Spleen (tissue), 11 donors: Measurements from ENCODE around the gene LEF1. TPM values are rescaled to one million over a fixed set of nuclear protein-coding genes. Genes with fewer than 3 reads are reported as not detected.

Experiments
- DNase-seq: peaks from one replicate; pipeline ENCODE4 v3.0.0-alpha.2; 2020
- H3K27ac ChIP-seq, 8 donors: fragments of 200-600 bp; sonication (generic) in 7 of 8; 1 replicate in 4 of 8; 2 replicates in 4 of 8; pipeline versions ENCODE4 v1.5.0 to v1.8.0; 2016 to 2021; ENCODE audit warnings: inconsistent platforms in 4 of 8, mild to moderate bottlenecking in 4 of 8, moderate library complexity in 1 of 8
- H3K27me3 ChIP-seq, 7 donors: fragments of 200-600 bp; sonication (generic) in 6 of 7; replicated peaks in 1 of 7; 1 replicate in 4 of 7; 2 replicates in 3 of 7; pipeline versions ENCODE4 v1.5.0 to v1.8.0; 2016 to 2021; ENCODE audit warnings: inconsistent platforms in 3 of 7, mild to moderate bottlenecking in 1 of 7
- H3K36me3 ChIP-seq, 6 donors: fragments of 200-600 bp; sonication (generic) in 5 of 6; 1 replicate in 4 of 6; 2 replicates in 2 of 6; pipeline versions ENCODE4 v1.5.0 to v1.8.0; 2016 to 2021; ENCODE audit warnings: inconsistent platforms in 2 of 6
- H3K4me1 ChIP-seq, 6 donors: fragments of 200-600 bp; sonication (generic) in 5 of 6; 1 replicate in 3 of 6; 2 replicates in 3 of 6; pipeline versions ENCODE4 v1.5.0 to v1.8.0; 2016 to 2021; ENCODE audit warnings: inconsistent platforms in 3 of 6
- H3K4me3 ChIP-seq, 8 donors: fragments of 200-600 bp; sonication (generic) in 7 of 8; 1 replicate in 4 of 8; 2 replicates in 4 of 8; pipeline versions ENCODE4 v1.5.0 to v1.8.0; 2016 to 2021; ENCODE audit warnings: inconsistent platforms in 4 of 8, mild to moderate bottlenecking in 4 of 8, moderate library complexity in 2 of 8
- H3K9me3 ChIP-seq, 8 donors: fragments of 200-600 bp; sonication (generic) in 7 of 8; 1 replicate in 4 of 8; 2 replicates in 4 of 8; pipeline versions ENCODE4 v1.5.0 to v1.8.0; 2016 to 2021; ENCODE audit warnings: inconsistent platforms in 4 of 8
- POLR2A ChIP-seq, 3 donors: fragments of 450-650 bp; IDR thresholded peaks; one replicate each; pipeline ENCODE4 v1.5.1; 2017; ENCODE audit warnings: antibody characterized with exemption in 3 of 3, mild to moderate bottlenecking in 1 of 3
- POLR2AphosphoS5 ChIP-seq, 3 donors: sonication (generic); formaldehyde crosslinking; IDR thresholded peaks; one replicate each; pipeline ENCODE4 v1.5.1; 2017; ENCODE audit warnings: antibody characterized with exemption in 3 of 3
- WGBS, 5 donors: extraction: QIAGEN DNeasy Blood & Tissue Kit in 3 of 5; methylation state at CpG; one replicate each; pipeline versions ENCODE4 v1.1.5 to v1.1.7; 2013 to 2018; 5-methylcytosine and 5-hydroxymethylcytosine counted together
- intact Hi-C: fragments of 100-400 bp; cut with DNase I; formaldehyde crosslinking; loops from one replicate; pipeline ENCODE4 v1.15.0; 2023; ENCODE audit warnings: low total_unique reads
- polyA plus RNA-seq, 3 donors: library from polyadenylated mRNA; stranded (reverse); fragments of 200-250 nt; gene quantifications; one replicate each; pipeline ENCODE4 v1.2.1, GENCODE V29; 2013
- total RNA-seq, 7 donors: library from RNA; depleted of rRNA in 3 of 7; stranded (reverse); fragments of >200 nt in 3 of 7; fragmentation: NEBNext Ultra II Directional in 4 of 7; extraction: Animal tissue kit (Norgen Biotek cat#: 25700) in 4 of 7; gene quantifications; one replicate each; pipeline versions ENCODE4 v1.1.0 to v1.2.1, GENCODE V29; 2016 to 2021
- TF ChIP-seq, protein P1 (sequence below), 11 experiments: fragments of 200-600 bp in 7 of 11; fragments of 450-650 bp in 4 of 11; sonication (generic) in 4 of 11; IDR thresholded peaks in 8 of 11; conservative IDR thresholded peaks in 3 of 11; 1 replicate in 7 of 11; 2 replicates in 4 of 11; pipeline versions ENCODE4 v1.4.0 to v1.8.0; 2016 to 2021; ENCODE audit warnings: antibody characterized with exemption in 11 of 11, inconsistent platforms in 4 of 11, mild to moderate bottlenecking in 1 of 11
- donor health status: healthy with polysubstance abuse.
- donor health status: DM: no; HTN: no; CAD: no; lungs with moderate emphysema.
- donor health status: DM: no; HTN: no; CAD: no.
- donor health status: Bipolar disorder and iron deficiency.
- donor health status: healthy.
- donor health status: DM: no; HTN: no; CAD: no.
- donor health status: DM: yes; HTN: yes; CAD: no.

Gene LEF1
- total and polyA plus RNA-seq, 10 donors = 7.8 to 55.4 (median 33.9) TPM

DNA sequence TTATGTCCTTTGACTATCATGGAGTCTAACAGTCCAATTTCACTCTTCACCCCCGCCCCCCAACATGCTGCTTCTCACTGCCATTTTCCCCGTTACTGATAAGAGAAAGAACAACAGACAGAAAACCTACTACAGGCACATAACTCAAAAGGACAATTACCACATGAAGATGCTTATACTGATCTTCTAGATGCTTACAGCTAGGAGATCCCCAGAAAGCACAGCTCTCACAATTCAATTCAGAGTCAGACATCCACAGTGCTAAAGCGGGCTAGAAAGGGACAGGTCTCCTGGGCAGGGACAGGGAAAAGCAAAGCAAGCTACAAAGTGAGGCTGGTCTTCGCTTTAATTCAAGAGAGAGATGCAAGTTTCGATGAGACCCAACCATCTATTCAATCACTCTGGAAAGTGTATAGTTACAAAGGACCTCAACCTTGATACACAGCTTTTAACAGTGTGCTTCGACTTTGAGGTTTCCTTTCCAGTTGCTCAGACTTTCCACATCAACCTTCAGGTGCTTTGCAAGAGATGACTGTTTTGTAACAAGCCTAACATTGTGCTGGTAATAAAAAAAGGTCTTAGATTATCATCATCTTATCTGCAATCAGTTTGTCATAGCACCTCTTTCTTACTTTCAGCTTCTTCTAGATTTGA lies 60.9 kb downstream of the LEF1 start:
- no peaks in the 10 kb centered on the region for H3K9me3 ChIP-seq
- H3K36me3 ChIP-seq = no peaks in the 10 kb centered on the region
- TF ChIP-seq POLR2A (IDR thresholded peaks at IDR 0.05) (no peak), POLR2AphosphoS5 (IDR thresholded peaks at IDR 0.05) (no peak)
- TF ChIP-seq, protein P1, sequence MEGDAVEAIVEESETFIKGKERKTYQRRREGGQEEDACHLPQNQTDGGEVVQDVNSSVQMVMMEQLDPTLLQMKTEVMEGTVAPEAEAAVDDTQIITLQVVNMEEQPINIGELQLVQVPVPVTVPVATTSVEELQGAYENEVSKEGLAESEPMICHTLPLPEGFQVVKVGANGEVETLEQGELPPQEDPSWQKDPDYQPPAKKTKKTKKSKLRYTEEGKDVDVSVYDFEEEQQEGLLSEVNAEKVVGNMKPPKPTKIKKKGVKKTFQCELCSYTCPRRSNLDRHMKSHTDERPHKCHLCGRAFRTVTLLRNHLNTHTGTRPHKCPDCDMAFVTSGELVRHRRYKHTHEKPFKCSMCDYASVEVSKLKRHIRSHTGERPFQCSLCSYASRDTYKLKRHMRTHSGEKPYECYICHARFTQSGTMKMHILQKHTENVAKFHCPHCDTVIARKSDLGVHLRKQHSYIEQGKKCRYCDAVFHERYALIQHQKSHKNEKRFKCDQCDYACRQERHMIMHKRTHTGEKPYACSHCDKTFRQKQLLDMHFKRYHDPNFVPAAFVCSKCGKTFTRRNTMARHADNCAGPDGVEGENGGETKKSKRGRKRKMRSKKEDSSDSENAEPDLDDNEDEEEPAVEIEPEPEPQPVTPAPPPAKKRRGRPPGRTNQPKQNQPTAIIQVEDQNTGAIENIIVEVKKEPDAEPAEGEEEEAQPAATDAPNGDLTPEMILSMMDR (IDR thresholded peaks at IDR 0.05 in 8 of 11, conservative IDR thresholded peaks at IDR 0.05 in 3 of 11) = no peak
- H3K4me3 ChIP-seq = no peak overlapping the region
- H3K27me3 ChIP-seq = no peaks in the 10 kb centered on the region
- peak overlapping the region in 2 of 8 donors; percentile 19 to 45 for H3K27ac ChIP-seq
- peaks cover 0 to 28% (median 8%) of the 10 kb centered on the region in 6 donors for H3K4me1 ChIP-seq
- 71 to 82% (median 80%) methylated on average over 6 of the region's 6 CpGs for WGBS, 5 donors
- intact Hi-C loops = no loop called here
- DNase-seq = no peak

- intact Hi-C loops = no loop called here
- Histone ChIP-seq H3K4me1 (peaks cover 0 to 24% (median 7%) of the 10 kb centered on the region in 6 donors), H3K27ac (no peak overlapping the region), H3K9me3 (no peaks in the 10 kb centered on the region), H3K36me3 (no peaks in the 10 kb centered on the region), H3K4me3 (no peak overlapping the region), H3K27me3 (no peaks in the 10 kb centered on the region)
- no peak for DNase-seq
- 67 to 80% (median 79%) methylated on average over 4 of the region's 4 CpGs for WGBS, 5 donors
- no peak for TF ChIP-seq POLR2A (IDR thresholded peaks at IDR 0.05)
- TF ChIP-seq, protein P1 (IDR thresholded peaks at IDR 0.05 in 8 of 11, conservative IDR thresholded peaks at IDR 0.05 in 3 of 11) = no peak
- no peak for TF ChIP-seq POLR2AphosphoS5 (IDR thresholded peaks at IDR 0.05)
Observed at GRCh38 chr4:108107101-108107500, 61.6 kb downstream of the LEF1 start.

GRCh38 chr4:108106186-108106585 lies 62.5 kb downstream of the LEF1 start:
- WGBS, 5 donors = 91 to 96% (median 94%) methylated on average over 3 of the region's 3 CpGs
- Histone ChIP-seq H3K27me3 (no peaks in the 10 kb centered on the region), H3K36me3 (no peaks in the 10 kb centered on the region), H3K27ac (no peak overlapping the region), H3K4me1 (peaks cover 0 to 24% (median 7%) of the 10 kb centered on the region in 6 donors), H3K4me3 (no peak overlapping the region), H3K9me3 (no peaks in the 10 kb centered on the region)
- intact Hi-C loops = no loop called here
- DNase-seq = no peak
- TF ChIP-seq POLR2A (IDR thresholded peaks at IDR 0.05) = no peak
- TF ChIP-seq, protein P1 (IDR thresholded peaks at IDR 0.05 in 8 of 11, conservative IDR thresholded peaks at IDR 0.05 in 3 of 11) = no peak

DNA sequence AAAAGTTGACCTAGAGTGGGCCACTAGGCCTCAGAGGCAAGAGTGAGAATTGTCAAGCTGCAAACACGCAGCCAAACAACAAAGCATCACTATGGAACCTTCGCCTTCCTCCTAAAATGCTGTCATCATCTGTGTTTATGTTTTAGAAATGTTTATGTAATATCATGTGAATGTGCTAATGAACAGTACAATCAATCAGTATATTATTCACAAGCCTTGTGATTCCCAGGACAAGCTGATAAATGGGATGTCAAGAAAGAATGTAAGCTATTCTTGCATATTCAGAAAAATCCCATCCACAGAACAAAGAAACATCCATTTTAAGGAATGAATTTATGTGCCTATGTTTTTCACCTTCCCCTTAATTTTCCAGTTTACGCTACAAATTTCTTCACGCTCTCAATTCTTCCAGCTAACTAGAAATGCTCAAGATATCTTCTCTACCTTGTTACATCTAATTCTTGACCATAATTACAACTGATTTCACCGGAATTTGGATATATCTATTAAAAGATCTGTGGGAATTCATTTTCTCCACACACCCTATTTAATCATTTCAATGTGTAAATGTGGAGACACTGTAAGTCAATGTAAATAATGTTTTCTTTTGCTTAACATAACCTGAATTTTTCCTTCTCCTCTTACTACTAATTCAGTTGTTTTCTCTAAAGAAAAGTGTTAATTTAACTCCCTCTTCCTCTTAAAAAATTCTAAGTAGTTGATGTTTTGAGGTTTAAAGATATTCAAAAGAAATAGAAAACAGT lies 65.5 kb downstream of the LEF1 start:
- Histone ChIP-seq H3K4me3 (no peak overlapping the region), H3K27ac (no peak overlapping the region), H3K27me3 (no peaks in the 10 kb centered on the region), H3K4me1 (no peaks in the 10 kb centered on the region), H3K36me3 (no peaks in the 10 kb centered on the region), H3K9me3 (no peaks in the 10 kb centered on the region)
- no peak for DNase-seq
- intact Hi-C loops = no loop called here
- 87 to 91% (median 89%) methylated on average over 5 of the region's 5 CpGs for WGBS, 5 donors
- TF ChIP-seq POLR2AphosphoS5 (IDR thresholded peaks at IDR 0.05) = no peak
- TF ChIP-seq POLR2A (IDR thresholded peaks at IDR 0.05) = no peak
- TF ChIP-seq, protein P1 (IDR thresholded peaks at IDR 0.05 in 8 of 11, conservative IDR thresholded peaks at IDR 0.05 in 3 of 11) = no peak
